HEK293 (cell line): ENCODE data around the gene SNX7.
A peak's percentile ranks its signal among the peaks of the same experiment; 100 is the strongest.

ENCODE experiments used
- CTCF ChIA-PET: fragments of 350-600 bp; formaldehyde crosslinking; extraction: SDS; loops from one replicate; lab custom pipeline; 2021; ENCODE audit warnings: antibody characterized with exemption; lab: Yijun Ruan, JAX
- POLR2A ChIA-PET: fragments of 300-600 bp; formaldehyde crosslinking; extraction: SDS; loops from one replicate; lab custom pipeline; 2020; ENCODE audit warnings: antibody characterized with exemption, inconsistent platforms; lab: Yijun Ruan, JAX
- H3K27ac ChIP-seq: fragments of 200-500 bp; sonication (Bioruptor generic); 2 replicates; pipeline ENCODE4 v1.5.1; 2014; ENCODE audit warnings: low read depth, low read length, control low read depth, inconsistent platforms; ENCODE audit errors: extremely low read depth
- H3K36me3 ChIP-seq, 2 experiments: fragments of 200-500 bp in 1 of 2; sonication (Bioruptor generic) in 1 of 2; 1 replicate in 1 of 2; 2 replicates in 1 of 2; pipeline ENCODE4 v1.5.1; 2014 to 2017; ENCODE audit warnings: inconsistent platforms in 2 of 2, low read length in 2 of 2; ENCODE audit not compliant: control insufficient read depth in 2 of 2, insufficient read depth in 1 of 2
- H3K4me1 ChIP-seq: fragments of 200-500 bp; sonication (Bioruptor generic); 2 replicates; pipeline ENCODE4 v1.5.1; 2014; ENCODE audit warnings: mild to moderate bottlenecking, low read length, inconsistent platforms; ENCODE audit not compliant: control insufficient read depth, insufficient read depth
- H3K4me3 ChIP-seq: 2 replicates; pipeline ENCODE4 v1.5.1; 2011; ENCODE audit warnings: low read depth, mild to moderate bottlenecking, control low read depth, low read length, moderate library complexity
- H3K9me3 ChIP-seq: fragments of 200-500 bp; sonication (Bioruptor generic); 2 replicates; pipeline ENCODE4 v1.5.1; 2014; ENCODE audit warnings: low read depth, low read length, inconsistent platforms; ENCODE audit not compliant: control insufficient read depth, insufficient read depth
- FEZF1 ChIP-seq: fragments of 450-650 bp; formaldehyde crosslinking; IDR thresholded peaks from 2 replicates; pipeline ENCODE4 v1.5.1; 2016; ENCODE audit warnings: missing biosample characterization, missing genetic modification characterization
- MZF1 ChIP-seq: fragments of 450-650 bp; formaldehyde crosslinking; IDR thresholded peaks from 2 replicates; pipeline ENCODE4 v1.5.1; 2017; ENCODE audit warnings: missing biosample characterization, missing genetic modification characterization, borderline replicate concordance
- PRDM1 ChIP-seq: fragments of 450-650 bp; formaldehyde crosslinking; IDR thresholded peaks from 2 replicates; pipeline ENCODE4; 2016; ENCODE audit warnings: missing biosample characterization, missing genetic modification characterization
- SCRT1 ChIP-seq: fragments of 450-650 bp; formaldehyde crosslinking; IDR thresholded peaks from 2 replicates; pipeline ENCODE4 v1.5.1; 2016; ENCODE audit warnings: missing biosample characterization, missing genetic modification characterization, borderline replicate concordance
- TCF7L2 ChIP-seq: IDR thresholded peaks from 2 replicates; pipeline ENCODE4 v1.6.1; 2011; ENCODE audit warnings: low read depth, mild to moderate bottlenecking, inconsistent platforms, low read length, moderate library complexity, borderline replicate concordance
- TRIM28 ChIP-seq: IDR thresholded peaks from 2 replicates; pipeline ENCODE4 v1.6.1; 2011; ENCODE audit warnings: low read length, control low read depth, borderline replicate concordance
- ZBTB8A ChIP-seq: fragments of 450-650 bp; formaldehyde crosslinking; IDR thresholded peaks from 2 replicates; pipeline ENCODE4 v1.5.1; 2016; ENCODE audit warnings: missing biosample characterization, missing genetic modification characterization
- ZFP37 ChIP-seq: fragments of 450-650 bp; formaldehyde crosslinking; IDR thresholded peaks from 2 replicates; pipeline ENCODE4 v1.5.1; 2016; ENCODE audit warnings: missing biosample characterization, missing genetic modification characterization
- ZNF214 ChIP-seq: fragments of 450-650 bp; formaldehyde crosslinking; IDR thresholded peaks from 2 replicates; pipeline ENCODE4 v1.5.1; 2017; ENCODE audit warnings: missing biosample characterization, mild to moderate bottlenecking, missing genetic modification characterization, borderline replicate concordance
- ZNF350 ChIP-seq: fragments of 450-650 bp; formaldehyde crosslinking; IDR thresholded peaks from 2 replicates; pipeline ENCODE4 v1.5.0; 2017; ENCODE audit warnings: missing biosample characterization, mild to moderate bottlenecking, missing genetic modification characterization
- ZNF366 ChIP-seq: fragments of 450-650 bp; formaldehyde crosslinking; conservative IDR thresholded peaks from 2 replicates; pipeline ENCODE4 v1.5.1; 2016; ENCODE audit warnings: missing biosample characterization, missing genetic modification characterization
- ZNF37A ChIP-seq: fragments of 450-650 bp; IDR thresholded peaks from 2 replicates; pipeline ENCODE4 v1.5.1; 2018; ENCODE audit warnings: missing biosample characterization, missing genetic modification characterization
- ZNF426 ChIP-seq: fragments of 450-650 bp; formaldehyde crosslinking; IDR thresholded peaks from 2 replicates; pipeline ENCODE4 v1.5.1; 2017; ENCODE audit warnings: missing biosample characterization, missing genetic modification characterization, mild to moderate bottlenecking, inconsistent platforms, moderate library complexity
- ZNF48 ChIP-seq: fragments of 450-650 bp; formaldehyde crosslinking; IDR thresholded peaks from 2 replicates; pipeline ENCODE4 v1.5.1; 2016; ENCODE audit warnings: missing biosample characterization, missing genetic modification characterization
- ZNF530 ChIP-seq: fragments of 450-650 bp; formaldehyde crosslinking; IDR thresholded peaks from 2 replicates; pipeline ENCODE4 v1.5.1; 2016; ENCODE audit warnings: low read depth, missing biosample characterization, missing genetic modification characterization
- ZNF561 ChIP-seq: fragments of 450-650 bp; IDR thresholded peaks from 2 replicates; pipeline ENCODE4 v1.5.1; 2018; ENCODE audit warnings: missing biosample characterization, missing genetic modification characterization, borderline replicate concordance
- ZNF701 ChIP-seq: fragments of 450-650 bp; formaldehyde crosslinking; IDR thresholded peaks from 2 replicates; pipeline ENCODE4 v1.5.1; 2016; ENCODE audit warnings: missing biosample characterization, missing genetic modification characterization
- ZNF747 ChIP-seq: fragments of 450-650 bp; formaldehyde crosslinking; IDR thresholded peaks from 2 replicates; pipeline ENCODE4 v1.5.1; 2016; ENCODE audit warnings: missing biosample characterization, missing genetic modification characterization
- ZNF776 ChIP-seq: fragments of 450-650 bp; formaldehyde crosslinking; IDR thresholded peaks from 2 replicates; pipeline ENCODE4 v1.5.0; 2017; ENCODE audit warnings: missing biosample characterization, missing genetic modification characterization, borderline replicate concordance
- ZSCAN23 ChIP-seq: fragments of 450-650 bp; formaldehyde crosslinking; IDR thresholded peaks from 2 replicates; pipeline ENCODE4 v1.5.1; 2016; ENCODE audit warnings: missing biosample characterization, missing genetic modification characterization
- TF ChIP-seq, protein P1 (sequence below): fragments of 450-650 bp; IDR thresholded peaks from 2 replicates; pipeline ENCODE4 v1.5.1; 2018; ENCODE audit warnings: missing biosample characterization, mild to moderate bottlenecking, missing genetic modification characterization
- TF ChIP-seq, protein P2 (sequence below): fragments of 450-650 bp; formaldehyde crosslinking; IDR thresholded peaks from 2 replicates; pipeline ENCODE4 v1.5.1; 2016; ENCODE audit warnings: missing biosample characterization, missing genetic modification characterization
- TF ChIP-seq, protein P3 (sequence below): fragments of 450-650 bp; formaldehyde crosslinking; IDR thresholded peaks from 2 replicates; pipeline ENCODE4 v1.5.1; 2016; ENCODE audit warnings: missing biosample characterization, missing genetic modification characterization
- TF ChIP-seq, protein P4 (sequence below): IDR thresholded peaks from 2 replicates; pipeline ENCODE4 v1.6.1; 2011; ENCODE audit warnings: mild to moderate bottlenecking, low read depth, low read length, borderline replicate concordance
- TF ChIP-seq, protein P5 (sequence below): fragments of 450-650 bp; formaldehyde crosslinking; optimal IDR thresholded peaks from 2 replicates; pipeline ENCODE3; 2016; ENCODE audit warnings: missing biosample characterization, mild to moderate bottlenecking, missing genetic modification characterization
- TF ChIP-seq, protein P6 (sequence below): fragments of 450-650 bp; formaldehyde crosslinking; IDR thresholded peaks from 2 replicates; pipeline ENCODE4 v1.5.1; 2016; ENCODE audit warnings: missing biosample characterization, missing genetic modification characterization
- TF ChIP-seq, protein P7 (sequence below): fragments of 450-650 bp; formaldehyde crosslinking; IDR thresholded peaks from 2 replicates; pipeline ENCODE4 v1.5.1; 2016; ENCODE audit warnings: missing biosample characterization, missing genetic modification characterization

SNX7 gene

DNA sequence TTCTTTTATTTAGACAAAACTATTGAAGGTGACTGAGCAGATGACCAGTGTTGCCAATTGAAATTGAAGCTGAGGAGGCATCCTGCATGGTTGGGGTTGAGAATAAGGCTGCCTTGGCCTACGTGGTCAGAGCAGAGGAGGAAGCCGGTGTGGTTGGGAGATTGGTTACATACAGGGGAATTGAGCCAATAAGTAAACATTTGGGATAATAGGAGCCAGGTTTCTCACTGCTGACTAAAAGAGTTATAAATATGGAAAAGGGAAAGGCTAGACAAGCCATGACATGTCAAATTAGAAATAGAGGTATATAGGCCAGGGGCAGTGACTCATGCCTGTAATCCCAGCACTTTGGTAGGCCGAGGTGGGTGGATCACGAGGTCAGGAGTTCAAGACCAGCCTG lies 15.8 kb downstream of the SNX7 start (continued):
- no peak for TF ChIP-seq MZF1 (tag by site-specific recombination)
- TF ChIP-seq, protein P1, sequence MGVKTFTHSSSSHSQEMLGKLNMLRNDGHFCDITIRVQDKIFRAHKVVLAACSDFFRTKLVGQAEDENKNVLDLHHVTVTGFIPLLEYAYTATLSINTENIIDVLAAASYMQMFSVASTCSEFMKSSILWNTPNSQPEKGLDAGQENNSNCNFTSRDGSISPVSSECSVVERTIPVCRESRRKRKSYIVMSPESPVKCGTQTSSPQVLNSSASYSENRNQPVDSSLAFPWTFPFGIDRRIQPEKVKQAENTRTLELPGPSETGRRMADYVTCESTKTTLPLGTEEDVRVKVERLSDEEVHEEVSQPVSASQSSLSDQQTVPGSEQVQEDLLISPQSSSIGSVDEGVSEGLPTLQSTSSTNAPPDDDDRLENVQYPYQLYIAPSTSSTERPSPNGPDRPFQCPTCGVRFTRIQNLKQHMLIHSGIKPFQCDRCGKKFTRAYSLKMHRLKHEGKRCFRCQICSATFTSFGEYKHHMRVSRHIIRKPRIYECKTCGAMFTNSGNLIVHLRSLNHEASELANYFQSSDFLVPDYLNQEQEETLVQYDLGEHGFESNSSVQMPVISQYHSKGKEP (tag by site-specific recombination) = no peak
- TF ChIP-seq ZNF747 (tag by site-specific recombination) = no peak
- TF ChIP-seq FEZF1 = no peak
- TF ChIP-seq ZNF426 (tag by site-specific recombination) = no peak
- TF ChIP-seq ZNF350 (tag by site-specific recombination) = no peak
- TF ChIP-seq TCF7L2 = no peak
- no peak for TF ChIP-seq ZNF530
- TF ChIP-seq ZNF48 = no peak
- TF ChIP-seq, protein P2, sequence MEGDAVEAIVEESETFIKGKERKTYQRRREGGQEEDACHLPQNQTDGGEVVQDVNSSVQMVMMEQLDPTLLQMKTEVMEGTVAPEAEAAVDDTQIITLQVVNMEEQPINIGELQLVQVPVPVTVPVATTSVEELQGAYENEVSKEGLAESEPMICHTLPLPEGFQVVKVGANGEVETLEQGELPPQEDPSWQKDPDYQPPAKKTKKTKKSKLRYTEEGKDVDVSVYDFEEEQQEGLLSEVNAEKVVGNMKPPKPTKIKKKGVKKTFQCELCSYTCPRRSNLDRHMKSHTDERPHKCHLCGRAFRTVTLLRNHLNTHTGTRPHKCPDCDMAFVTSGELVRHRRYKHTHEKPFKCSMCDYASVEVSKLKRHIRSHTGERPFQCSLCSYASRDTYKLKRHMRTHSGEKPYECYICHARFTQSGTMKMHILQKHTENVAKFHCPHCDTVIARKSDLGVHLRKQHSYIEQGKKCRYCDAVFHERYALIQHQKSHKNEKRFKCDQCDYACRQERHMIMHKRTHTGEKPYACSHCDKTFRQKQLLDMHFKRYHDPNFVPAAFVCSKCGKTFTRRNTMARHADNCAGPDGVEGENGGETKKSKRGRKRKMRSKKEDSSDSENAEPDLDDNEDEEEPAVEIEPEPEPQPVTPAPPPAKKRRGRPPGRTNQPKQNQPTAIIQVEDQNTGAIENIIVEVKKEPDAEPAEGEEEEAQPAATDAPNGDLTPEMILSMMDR (tag by site-specific recombination) = no peak
- TF ChIP-seq, protein P3, sequence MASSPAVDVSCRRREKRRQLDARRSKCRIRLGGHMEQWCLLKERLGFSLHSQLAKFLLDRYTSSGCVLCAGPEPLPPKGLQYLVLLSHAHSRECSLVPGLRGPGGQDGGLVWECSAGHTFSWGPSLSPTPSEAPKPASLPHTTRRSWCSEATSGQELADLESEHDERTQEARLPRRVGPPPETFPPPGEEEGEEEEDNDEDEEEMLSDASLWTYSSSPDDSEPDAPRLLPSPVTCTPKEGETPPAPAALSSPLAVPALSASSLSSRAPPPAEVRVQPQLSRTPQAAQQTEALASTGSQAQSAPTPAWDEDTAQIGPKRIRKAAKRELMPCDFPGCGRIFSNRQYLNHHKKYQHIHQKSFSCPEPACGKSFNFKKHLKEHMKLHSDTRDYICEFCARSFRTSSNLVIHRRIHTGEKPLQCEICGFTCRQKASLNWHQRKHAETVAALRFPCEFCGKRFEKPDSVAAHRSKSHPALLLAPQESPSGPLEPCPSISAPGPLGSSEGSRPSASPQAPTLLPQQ (tag by site-specific recombination) = no peak

DNA sequence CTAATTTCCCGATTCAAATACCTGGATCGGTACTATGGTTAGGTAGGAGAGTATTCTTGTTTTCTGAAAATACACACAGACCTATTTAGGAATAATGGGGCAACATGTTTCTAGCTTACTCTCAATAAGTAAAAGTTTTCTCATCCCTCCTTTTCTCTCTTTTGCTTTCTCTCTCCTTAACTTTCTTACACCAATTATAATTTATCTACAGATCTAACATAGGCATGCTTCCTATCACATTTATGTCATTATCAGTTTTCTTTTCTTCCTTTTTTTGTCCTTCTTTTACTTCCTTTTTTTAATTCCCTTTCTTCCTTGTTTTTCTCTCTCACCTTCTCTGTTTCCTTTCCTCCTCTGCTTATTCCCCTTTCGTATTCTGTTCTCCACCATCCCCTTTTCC lies 20.3 kb downstream of the SNX7 start:
- ChIA-PET CTCF (no interaction called here), POLR2A (no interaction called here)
- Histone ChIP-seq H3K4me1 (no peaks in the 10 kb centered on the region), H3K27ac (no peak overlapping the region), H3K4me3 (no peak overlapping the region), H3K9me3 (no peaks in the 10 kb centered on the region), H3K36me3 (peaks cover 4 to 11% of the 10 kb centered on the region in 2 experiments; a peak in 2 of 3 replicates)
- TF ChIP-seq ZNF701 (tag by site-specific recombination) (no peak), ZNF214 (tag by site-specific recombination) (no peak), ZBTB8A (no peak), SCRT1 (tag by site-specific recombination) (no peak), ZNF366 (tag by site-specific recombination) (0 out of 2 replicates have a peak, but pooled peaks have one; percentile 26), TRIM28 (no peak), ZSCAN23 (tag by site-specific recombination) (no peak), ZNF37A (tag by site-specific recombination) (no peak), PRDM1 (tag by site-specific recombination) (peak; percentile 98), ZFP37 (tag by site-specific recombination) (no peak), ZNF776 (no peak), ZNF561 (no peak)
- TF ChIP-seq, protein P4, sequence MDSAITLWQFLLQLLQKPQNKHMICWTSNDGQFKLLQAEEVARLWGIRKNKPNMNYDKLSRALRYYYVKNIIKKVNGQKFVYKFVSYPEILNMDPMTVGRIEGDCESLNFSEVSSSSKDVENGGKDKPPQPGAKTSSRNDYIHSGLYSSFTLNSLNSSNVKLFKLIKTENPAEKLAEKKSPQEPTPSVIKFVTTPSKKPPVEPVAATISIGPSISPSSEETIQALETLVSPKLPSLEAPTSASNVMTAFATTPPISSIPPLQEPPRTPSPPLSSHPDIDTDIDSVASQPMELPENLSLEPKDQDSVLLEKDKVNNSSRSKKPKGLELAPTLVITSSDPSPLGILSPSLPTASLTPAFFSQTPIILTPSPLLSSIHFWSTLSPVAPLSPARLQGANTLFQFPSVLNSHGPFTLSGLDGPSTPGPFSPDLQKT = no peak
- TF ChIP-seq, protein P5, sequence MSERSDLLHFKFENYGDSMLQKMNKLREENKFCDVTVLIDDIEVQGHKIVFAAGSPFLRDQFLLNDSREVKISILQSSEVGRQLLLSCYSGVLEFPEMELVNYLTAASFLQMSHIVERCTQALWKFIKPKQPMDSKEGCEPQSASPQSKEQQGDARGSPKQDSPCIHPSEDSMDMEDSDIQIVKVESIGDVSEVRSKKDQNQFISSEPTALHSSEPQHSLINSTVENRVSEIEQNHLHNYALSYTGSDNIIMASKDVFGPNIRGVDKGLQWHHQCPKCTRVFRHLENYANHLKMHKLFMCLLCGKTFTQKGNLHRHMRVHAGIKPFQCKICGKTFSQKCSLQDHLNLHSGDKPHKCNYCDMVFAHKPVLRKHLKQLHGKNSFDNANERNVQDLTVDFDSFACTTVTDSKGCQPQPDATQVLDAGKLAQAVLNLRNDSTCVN = no peak
- TF ChIP-seq, protein P6, sequence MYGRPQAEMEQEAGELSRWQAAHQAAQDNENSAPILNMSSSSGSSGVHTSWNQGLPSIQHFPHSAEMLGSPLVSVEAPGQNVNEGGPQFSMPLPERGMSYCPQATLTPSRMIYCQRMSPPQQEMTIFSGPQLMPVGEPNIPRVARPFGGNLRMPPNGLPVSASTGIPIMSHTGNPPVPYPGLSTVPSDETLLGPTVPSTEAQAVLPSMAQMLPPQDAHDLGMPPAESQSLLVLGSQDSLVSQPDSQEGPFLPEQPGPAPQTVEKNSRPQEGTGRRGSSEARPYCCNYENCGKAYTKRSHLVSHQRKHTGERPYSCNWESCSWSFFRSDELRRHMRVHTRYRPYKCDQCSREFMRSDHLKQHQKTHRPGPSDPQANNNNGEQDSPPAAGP (tag by site-specific recombination) = no peak
- TF ChIP-seq, protein P7, sequence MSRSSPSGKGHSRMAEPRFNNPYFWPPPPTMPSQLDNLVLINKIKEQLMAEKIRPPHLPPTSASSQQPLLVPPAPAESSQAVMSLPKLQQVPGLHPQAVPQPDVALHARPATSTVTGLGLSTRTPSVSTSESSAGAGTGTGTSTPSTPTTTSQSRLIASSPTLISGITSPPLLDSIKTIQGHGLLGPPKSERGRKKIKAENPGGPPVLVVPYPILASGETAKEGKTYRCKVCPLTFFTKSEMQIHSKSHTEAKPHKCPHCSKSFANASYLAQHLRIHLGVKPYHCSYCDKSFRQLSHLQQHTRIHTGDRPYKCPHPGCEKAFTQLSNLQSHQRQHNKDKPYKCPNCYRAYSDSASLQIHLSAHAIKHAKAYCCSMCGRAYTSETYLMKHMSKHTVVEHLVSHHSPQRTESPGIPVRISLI (tag by site-specific recombination) = no peak
